Activated CD4-positive, CD25-positive, alpha-beta regulatory T cell (primary cell): ENCODE measurements around the gene PRKCZ.
"Not testable (repeated sequence)": the region's sequence is repeated elsewhere in the genome, so short reads cannot be mapped to it uniquely, and the experiment has no call there.

Experiments used
- DNase-seq, 4 experiments: peaks; one replicate each; lab custom pipeline; 2025; lab: John Stamatoyannopoulos, UW

Gene PRKCZ

DNA sequence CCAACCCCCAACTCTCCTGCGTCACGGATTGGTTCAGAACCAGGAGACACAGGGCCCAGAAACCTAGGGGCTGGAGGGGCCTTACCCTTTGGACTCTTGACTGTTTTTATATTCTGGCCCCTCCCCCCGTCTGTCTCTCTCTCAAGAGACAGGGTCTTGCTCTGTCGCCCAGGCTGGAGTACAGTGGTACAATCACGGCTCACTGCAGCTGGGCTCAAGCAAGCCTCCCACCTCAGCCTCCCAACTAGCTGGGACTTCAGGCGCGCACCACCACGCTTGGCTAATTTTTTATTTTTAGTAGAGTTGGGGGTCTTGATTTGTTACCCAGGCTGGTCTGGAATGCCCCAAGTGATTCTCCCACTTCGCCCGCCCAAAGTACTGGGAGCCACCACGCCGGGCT lies 52.5 kb downstream of the PRKCZ start:
- DNase-seq = no peak

DNA sequence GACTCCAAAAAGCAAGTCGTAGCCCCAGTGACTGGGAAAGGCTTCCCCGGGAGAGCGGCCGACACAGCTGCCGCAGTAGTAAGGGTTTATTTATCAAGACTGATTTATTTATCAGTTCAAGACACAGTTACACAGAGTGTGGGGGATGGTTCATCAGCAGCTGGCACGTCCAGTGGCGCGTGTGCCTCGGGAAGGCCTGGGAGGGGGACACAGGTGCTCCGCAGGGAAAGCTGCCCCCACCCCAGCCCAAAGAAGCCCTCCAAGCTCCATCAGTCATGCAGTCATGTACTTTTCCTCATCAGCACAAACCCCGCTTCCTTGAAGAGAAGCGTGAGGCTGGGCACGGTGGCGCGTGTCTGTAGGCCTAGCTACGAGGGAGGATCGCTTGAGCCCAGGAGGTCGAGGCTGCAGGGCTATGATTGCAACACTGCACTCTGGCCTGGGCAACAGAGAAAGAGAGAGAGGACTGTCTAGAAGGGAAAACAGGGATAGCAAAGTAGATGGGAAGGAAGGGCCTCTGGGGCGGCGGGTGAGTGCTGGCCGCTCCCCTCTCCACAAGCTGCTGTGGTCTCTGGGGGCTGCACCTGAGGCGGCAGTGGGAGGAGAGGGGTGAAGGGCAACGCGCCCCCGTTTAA lies 53.2 kb downstream of the PRKCZ start:
- no peak for DNase-seq

DNA sequence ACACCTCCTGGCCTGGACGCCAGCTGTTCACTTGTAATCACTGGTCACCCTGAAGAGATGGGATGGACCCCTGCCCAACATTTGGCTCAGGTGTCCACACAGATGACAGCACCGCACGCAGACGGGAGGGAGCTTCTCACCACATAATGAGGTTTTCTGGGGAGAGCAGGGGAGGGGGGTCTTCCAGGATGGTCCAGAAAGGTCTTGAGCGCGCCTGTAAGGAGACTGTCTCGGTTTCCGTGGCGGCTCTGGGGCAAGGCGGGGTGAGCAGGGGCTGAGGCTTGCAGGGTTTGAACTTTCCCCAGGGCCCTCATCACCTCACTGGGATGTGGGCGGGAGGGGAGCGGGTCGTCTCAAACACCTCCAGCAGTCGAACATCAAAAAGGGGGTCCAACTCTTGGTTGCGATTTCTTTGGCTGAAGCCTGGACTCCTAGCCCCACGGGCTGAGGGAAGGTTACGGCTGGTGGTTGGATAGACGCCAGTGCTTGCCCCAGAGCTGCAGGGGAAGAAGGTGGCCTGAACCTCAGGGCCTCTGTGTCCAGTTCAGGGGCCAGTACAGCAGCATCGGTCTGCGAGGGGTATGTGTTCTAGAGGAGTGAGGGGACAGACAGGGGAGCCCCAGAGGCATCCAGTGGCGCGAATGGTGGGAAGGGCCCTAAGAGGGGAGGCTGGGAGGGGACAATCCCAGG lies 53.8 kb downstream of the PRKCZ start:
- DNase-seq = no peak

DNA sequence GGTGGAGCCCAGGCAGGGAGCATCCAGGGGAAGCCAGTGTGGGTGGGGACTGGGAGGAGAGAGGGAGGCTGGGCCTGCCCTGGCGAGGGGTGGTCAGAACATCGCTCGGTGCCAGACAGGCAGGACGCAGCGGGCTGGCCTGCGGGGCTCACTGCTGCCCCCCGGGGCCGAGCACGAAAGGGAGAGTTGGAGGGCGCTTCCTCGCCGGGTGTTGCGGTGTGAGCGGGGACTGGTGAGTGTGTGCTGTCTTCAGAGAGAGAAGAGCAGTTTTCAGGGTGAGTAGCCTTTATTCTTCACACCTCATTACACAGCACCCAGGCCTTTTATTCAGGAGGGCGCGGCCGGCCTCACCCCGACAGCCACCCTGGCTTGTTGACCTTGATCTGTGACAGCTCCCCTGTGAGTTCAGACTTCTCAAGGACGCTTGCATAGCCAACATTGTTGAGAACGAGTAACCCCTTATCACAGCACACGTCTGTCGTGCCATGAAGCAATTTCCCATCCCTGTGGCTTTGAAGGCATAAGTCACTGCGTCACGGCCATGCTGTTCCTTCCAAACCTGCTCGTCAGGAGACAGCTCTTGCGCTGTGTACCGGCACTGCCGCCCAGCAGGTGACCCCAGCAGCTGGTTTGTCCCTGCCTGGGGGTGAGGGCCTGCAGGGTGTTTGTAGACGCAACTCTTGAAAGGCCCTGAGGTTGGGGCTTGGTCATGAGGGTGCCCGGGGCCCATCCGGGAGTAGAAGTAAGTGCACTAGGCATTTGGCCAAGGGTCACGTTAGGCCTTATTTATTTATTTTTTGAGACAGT lies 54.6 kb downstream of the PRKCZ start:
- DNase-seq = no peak

DNA sequence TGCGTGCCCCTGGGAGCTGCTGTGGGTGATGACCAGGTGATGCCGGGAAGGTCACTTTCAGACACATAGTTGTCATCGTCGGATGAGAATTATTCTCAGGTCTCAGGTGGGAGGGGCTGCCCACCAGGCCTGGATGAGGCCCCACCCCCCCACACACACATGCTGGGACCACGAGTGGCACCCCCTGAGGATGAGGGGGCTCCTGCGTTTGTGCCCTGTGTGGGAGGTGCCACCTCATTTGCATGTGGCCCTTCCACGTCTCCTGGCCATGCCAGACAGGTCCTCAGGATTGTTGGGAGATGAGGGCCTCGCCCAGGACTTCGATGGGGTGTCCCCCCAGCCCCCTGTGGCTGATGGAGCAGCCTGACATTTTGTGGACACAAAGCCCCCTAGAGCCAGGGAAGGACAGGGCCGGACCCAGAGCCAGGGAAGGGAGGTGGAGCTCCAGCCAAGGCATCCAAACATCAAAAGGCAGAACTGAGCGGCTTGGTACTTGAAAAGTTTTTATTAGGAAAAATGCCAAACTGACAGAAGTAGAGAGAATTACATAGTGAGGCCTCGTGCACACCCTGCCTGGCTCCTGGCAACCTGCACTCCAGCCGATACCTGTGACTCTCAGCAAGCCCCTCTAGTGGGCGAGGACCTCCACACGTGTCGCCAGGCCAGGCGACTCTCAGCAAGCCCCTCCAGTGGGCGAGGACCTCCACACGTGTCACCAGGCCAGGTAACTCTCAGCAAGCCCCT lies 55.7 kb downstream of the PRKCZ start:
- DNase-seq = no peak

DNA sequence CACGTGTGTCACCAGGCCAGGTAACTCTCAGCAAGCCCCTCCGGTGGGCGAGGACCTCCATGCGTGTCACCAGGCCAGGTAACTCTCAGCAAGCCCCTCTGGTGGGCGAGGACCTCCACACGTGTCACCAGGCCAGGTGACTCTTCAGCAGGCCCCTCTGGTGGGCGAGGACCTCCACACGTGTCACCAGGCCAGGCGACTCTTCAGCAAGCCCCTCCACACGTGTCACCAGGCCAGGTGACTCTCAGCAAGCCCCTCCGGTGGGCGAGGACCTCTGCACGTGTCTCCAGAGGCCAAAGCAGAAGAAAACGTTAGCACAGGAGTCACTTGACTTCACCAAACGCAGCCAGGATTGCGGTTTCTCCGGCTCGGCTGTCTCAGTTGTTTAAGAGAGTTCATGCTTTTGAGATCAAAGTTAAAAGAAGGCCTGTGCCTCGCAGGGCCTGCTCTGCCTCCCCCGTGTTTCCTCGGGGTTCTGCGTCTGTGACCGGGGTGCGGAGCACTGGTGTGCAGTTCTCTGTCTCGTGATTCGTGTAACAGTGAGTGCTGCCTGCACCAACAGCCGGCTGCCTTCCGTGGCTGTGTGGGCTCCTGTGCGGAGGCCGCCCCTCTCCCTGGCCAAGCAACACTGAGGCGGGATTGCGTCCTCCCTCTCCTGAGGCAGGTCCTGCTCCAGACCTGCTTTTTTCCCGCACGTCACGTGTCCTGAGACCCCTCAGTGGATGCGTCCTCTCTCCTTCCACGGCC lies 56.6 kb downstream of the PRKCZ start:
- no peak for DNase-seq

DNA sequence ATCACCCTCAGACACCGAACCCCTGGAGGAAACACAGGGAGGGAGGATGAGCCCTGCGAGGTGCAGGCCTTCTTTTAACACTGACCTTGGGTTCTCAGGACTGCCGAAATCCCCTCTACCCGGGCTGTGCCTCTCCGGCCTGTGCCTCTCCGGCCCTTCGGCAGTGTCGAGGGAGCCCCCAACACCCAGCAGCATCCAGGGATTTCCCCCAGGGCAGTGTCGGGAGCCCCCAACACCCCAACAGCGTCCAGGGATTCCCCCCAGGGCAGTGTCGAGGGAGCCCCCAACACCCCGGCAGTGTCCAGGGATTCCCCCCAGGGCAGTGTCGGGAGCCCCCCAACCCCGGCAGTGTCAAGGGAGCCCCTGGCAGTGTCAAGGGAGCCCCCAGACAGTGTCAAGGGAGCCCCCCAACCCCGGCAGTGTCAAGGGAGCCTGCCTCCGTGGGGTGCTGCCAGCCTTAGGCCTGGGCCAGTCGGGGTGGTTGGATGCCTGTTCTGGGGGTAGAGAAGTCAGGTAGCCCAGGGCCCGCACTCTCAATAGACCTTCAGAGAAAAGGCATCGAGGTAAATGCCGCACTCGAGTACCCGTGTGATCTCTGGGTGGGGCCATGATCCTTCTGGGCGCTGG lies 57.5 kb downstream of the PRKCZ start:
- DNase-seq = no peak

DNA sequence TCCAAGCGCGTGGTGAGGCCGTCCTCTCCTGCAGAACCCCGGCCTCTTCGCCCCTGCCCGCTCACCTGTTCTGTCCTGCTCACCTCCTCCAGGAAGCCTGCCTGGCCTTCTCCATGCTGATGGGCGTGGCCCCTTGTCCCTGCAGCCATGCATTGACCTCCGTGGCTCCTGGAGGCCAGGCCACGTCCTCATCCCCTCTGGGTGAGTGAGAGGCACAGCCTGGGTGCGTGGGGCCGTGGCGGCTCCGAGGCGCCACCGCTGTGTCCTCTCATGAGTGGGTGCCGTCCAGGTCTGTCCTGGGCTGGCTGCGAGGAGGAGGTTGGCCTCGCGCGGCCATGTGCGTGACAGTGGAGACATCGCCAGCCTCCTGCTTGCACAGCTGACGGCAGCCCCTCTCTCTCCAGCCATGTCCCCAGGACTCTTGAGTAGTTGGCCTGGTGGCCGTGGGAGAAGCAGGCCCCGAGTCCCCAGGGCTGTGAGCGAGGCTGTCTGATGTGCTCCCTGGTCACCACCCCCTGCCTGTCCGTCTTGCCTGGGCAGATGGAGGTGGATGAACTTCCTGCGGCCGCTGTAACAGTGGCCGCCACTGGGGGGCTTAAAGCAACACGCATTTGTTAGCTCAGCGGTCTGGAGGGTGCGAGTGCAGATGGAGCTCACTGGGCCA lies 58.1 kb downstream of the PRKCZ start:
- DNase-seq = no peak

DNA sequence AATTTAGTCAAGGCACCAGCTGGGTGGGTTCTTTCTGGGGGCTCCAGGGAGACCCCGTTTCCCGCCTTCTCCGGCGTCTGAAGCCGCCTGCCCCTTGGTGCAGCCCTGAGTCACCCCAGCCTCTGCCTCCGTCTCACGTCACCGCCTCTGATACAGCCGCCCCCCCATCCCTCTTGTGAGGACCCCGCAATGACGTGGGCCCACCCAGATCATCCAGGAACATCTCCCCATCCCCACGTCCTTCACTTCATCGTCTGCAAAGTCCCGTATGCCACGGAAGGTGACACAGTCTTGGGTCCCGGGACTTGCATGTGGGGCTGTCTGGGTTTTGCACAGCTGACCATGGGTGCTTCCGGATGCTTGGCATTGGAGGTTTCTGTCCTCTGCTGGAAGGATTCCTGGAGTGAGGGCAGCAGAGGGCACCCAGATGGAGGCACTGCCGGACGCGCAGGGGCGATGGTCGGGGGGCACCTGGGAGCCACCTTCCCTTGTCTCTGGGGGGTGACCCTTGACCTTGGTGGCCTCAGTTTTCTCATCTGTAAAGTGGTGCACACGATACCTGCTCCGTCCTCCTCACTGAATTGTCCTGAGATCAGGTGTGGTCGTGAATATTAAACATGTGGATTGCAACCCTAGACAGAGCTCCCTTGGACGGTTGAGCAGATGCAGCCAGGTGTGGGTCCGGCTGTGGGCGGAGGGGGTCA lies 58.8 kb downstream of the PRKCZ start:
- no peak for DNase-seq

DNA sequence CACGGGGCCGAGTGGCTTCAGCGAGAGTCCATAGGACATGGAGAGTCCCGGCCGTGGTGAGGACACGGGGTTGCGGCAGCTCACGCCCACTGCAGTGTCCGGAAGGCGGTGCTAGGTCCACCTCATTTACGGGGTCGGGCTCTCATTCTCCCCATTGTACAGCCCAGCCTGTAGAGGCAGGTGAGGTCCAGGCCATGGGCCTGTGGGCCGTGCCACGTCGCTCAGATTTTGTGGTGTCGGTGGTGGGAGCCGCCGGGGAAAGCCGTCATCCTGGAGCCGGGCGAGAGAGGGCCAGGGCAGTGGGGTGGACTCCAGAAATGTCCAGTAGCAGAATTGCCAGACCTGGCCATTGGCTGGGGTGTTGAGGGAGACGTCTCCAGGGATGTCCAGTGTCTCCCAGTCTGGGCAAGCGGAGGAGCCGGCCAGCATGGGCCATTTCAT lies 59.4 kb downstream of the PRKCZ start:
- DNase-seq = no peak

DNA sequence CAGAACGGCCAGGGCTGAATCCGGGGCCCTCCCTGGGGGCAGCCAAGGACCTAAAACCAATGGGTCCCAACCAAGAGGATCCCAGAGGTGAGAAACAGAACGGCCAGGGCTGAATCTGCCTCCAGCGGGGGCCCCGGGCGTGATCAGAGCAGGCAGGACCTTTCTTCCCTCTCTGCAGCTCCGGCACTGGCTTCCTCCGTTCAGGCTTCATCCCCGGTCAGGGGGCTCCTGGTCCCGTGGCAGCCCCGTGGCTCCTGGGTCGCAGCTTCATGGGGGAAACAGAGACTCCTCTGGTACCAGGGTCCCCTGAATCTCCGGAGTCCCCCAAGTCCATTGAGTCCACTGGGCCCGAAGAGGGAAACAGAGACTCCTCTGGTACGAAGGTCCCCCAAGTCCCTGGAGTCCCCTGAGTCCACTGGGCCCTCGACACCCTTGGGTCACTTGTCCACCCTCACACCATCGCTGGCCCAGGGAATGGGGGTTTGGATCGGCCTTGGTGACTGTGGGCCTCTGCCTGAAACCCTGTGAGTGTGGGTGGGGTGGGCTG lies 60.1 kb downstream of the PRKCZ start:
- no peak for DNase-seq

DNA sequence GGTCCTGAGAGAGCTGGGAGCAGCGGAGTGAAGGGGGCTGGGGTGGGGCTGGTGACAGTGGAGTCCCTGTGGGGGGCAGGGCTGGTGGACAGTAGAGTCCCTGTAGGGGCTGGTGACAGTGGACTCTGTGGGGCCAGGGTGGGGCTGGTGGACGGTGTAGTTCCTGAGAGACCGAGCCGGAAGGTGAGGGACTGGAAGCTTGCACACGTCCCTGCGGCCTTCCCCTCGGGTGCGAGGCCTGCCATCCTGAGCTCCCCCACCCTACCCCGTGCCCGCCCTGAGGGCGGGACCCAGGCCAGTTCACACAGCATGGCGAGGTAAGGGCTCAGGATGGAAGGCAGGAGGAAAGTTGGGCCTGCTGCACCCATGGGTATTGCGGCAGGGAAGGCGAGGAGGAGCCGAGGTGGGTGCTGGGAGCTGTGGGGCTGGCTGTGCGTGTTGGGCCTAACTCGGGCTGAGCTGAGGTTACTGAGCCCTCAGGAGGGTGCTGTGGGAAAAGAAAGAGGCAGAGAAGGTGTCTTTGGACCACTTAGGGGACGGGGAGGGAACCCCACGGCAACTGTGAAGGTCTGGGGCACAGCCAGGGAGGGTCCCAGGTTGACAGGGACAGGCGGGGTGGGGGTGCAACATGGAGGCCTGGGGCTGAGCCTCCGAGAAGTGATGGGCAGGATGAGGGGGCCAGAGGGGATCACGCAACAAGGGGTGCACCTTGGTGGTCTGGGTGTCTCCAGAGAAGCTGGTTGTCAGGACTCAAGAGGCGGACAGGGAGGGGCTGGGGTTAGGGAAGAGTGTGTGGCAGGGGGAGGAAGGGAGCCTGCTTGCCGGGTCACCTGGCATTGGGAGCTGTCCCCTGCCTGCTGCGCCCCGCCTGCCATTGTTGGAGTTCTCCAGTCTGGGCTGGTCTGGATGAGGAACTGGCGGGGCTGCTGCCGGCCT lies 60.8 kb downstream of the PRKCZ start:
- no peak for DNase-seq

DNA sequence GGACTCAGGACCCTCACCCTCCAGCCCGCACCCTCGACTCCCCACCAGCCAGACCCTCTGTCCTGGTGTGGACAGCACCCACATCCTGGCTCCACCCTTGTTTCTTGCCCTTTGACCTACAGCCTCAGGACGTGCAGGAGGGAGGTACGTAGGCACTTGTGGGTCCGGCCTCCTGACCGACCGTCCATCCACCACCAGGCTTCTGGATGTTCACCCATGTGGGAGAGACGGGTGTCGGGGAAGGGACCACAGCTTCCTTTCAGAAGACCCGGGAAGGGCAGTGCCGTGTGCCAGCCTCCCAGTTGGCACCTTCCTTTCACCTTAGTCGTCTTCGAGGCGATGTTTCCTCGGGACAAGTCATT lies 61.4 kb downstream of the PRKCZ start:
- no peak for DNase-seq

DNA sequence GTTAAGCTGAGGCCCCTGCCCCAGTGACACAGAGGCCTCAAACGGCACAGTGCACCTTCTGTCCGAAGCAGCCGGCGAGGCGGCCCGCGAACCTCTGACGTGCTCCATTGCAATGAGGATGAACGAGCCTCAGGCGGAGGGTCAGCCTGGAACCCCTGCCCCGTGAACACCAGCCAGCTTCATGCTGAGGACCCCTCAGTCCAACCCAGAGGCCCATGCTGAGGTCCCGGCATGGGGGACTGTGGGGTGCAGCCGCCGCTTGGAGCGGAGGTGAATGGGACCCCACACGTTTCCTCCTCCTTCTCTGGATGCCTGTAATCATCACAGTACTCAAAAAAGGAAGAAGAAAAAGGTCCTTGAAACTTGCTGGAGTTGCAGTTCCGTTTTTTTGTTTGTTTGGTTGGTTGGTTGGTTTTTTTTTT lies 62.1 kb downstream of the PRKCZ start:
- DNase-seq = no peak

DNA sequence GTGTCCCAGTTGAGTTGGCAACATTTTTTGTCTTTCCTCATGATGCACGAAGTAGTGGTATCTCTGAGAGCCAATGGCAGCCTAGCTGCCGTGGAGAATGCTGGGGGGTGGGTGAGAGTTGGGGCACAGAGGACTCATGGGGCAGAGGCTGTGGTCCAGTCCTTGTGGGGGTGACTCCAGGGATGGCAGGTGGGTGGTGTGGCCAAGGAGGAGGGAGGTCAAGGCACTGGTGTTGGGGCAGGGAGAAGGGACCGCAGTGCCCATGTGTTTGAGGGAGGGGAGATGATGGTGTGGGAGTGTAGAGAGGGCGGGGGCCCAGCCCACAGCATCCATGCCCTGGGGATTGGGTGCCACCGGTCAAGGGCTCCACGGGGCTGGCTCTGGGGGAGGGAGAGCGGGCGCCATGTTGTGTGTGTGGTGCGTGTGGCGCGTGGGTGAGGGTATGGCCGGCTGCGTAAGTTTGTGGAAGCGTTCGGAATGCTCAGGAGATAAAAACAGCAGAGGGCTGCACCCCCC lies 63.5 kb downstream of the PRKCZ start:
- no peak for DNase-seq

DNA sequence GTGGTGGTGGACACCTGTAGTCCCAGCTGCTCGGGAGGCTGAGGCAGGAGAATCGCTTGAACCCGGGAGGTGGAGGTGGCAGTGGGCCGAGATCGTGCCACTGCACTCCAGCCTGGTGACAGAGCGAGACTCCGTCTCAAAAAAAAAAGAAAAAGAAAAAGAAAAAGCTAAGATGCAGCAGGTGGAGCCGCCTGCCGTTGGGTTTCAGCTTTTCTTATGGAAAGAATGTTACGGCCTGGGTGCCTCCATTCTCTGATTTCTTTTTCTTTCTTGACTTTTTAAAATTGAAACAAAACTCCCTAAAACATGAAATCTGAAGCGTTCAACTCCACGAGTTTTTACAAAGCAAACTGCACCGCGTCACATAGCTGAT lies 64.4 kb downstream of the PRKCZ start:
- not testable (repeated sequence) for DNase-seq

DNA sequence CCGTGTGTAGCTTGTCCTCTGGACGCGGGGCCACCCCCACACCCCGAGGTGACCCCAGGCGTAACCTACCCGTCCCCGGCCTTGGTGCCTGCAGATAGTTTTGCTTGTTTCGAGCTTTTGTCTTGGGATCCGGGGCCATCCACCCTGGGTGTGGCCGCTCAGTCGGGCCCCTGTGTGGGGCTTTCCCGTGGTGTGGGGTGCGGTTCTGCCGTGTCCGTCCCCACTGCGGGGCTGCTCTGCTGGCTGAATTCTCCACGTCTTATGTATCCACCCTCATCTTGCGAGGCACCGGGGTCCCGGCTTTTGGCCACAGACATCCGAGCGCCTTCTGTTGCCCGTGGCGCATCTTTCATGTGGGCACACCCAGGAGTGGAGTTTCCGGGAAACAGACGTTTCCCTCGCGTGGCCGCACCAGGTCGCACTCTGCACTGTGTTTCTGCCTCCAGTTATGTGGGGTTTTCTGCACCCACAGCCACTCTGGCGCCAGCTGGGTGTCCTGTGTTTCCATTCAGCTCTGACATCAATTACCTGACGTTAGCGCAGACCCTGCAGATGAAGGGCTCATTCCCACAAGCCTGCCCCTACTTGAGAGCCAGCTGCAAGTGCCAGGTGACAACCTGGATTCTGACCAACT lies 64.9 kb downstream of the PRKCZ start:
- no peak for DNase-seq
